ENCODE data around the gene STOML2. TPM values are rescaled to one million over a fixed set of nuclear protein-coding genes. Genes with fewer than 3 reads are reported as not detected.

STOML2 gene
- total RNA-seq, 1 donor, result 193 TPM

DNA sequence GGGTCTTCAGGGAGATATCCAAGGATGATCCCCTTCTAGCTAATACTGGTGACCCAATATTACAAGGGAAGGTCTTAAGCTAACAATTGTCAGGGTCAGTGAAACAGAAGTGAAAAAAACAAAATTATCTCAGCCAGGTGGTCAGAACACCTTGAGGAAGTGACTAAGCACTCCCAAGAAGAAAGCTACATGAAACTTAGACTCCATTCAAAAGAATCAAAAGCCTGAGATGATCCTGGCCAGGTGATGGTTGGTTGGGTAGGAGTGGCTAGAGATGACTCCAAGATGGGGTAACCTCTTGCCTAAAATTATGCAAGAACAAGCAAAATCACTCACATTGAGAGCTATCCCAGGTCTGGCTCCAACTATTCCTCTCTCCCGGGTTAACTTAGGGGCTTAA lies 35.9 kb downstream of the STOML2 start:
- H3K4me3 ChIP-seq (ENCODE audit: low read depth, low read length), result no peak overlapping the region
- TF ChIP-seq, protein P1, sequence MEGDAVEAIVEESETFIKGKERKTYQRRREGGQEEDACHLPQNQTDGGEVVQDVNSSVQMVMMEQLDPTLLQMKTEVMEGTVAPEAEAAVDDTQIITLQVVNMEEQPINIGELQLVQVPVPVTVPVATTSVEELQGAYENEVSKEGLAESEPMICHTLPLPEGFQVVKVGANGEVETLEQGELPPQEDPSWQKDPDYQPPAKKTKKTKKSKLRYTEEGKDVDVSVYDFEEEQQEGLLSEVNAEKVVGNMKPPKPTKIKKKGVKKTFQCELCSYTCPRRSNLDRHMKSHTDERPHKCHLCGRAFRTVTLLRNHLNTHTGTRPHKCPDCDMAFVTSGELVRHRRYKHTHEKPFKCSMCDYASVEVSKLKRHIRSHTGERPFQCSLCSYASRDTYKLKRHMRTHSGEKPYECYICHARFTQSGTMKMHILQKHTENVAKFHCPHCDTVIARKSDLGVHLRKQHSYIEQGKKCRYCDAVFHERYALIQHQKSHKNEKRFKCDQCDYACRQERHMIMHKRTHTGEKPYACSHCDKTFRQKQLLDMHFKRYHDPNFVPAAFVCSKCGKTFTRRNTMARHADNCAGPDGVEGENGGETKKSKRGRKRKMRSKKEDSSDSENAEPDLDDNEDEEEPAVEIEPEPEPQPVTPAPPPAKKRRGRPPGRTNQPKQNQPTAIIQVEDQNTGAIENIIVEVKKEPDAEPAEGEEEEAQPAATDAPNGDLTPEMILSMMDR (IDR thresholded peaks at IDR 0.05; ENCODE audit: insufficient read depth, low read depth, low read length), result no peak
- no peak for DNase-seq (ENCODE audit: low read depth)

DNA sequence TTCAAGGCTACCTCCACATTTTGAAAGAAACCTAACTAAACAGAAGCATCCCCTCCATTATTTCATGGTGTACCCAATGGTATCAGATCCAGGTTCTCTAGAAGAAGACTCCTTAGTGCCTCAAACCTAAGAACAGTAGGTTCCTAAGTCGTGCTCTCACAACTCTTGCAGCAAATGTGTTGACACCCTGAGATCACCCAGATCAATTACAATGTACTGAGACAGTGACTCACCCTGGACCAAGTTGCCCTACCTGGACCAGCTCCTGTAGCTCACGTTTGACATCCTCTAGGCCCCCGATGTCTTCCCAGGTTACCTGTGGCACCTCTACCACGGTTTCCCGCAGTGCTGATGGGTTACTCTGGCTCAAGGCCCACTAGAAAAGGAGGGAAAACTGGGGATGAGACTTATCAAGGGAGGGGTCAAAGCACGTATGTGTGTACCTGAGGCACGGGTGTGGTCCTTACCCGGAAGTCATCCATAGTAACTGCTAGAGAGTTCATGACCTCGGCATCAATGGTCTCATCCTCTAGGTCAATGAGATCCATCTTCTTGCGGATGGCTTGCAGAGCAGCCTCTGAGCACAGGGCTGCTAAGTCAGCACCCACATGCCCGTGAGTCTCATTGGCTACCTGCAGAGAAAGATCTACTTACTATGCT lies 42.3 kb downstream of the STOML2 start:
- no peak for DNase-seq (ENCODE audit: low read depth)
- no peak overlapping the region for H3K4me3 ChIP-seq (ENCODE audit: low read depth, low read length)
- TF ChIP-seq, protein P1 (IDR thresholded peaks at IDR 0.05; ENCODE audit: insufficient read depth, low read depth, low read length), result no peak

DNA sequence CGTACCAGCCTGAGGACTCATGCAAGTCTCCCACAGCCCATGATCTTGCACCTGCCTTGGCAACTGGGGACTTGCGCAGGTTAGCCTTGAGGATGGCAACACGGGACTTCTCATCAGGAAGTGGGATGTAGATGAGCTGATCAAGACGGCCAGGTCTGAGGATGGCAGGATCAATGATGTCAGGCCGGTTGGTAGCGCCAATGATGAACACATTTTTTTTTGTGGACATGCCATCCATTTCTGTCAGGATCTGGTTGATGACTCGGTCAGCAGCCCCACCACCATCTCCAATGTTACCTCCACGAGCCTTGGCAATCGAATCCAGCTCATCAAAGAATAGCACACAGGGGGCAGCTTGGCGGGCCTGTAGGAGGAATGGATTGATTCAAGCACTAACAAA lies 43.5 kb downstream of the STOML2 start:
- no peak for DNase-seq (ENCODE audit: low read depth)
- no peak overlapping the region for H3K4me3 ChIP-seq (ENCODE audit: low read depth, low read length)
- TF ChIP-seq, protein P1 (IDR thresholded peaks at IDR 0.05; ENCODE audit: insufficient read depth, low read depth, low read length), result no peak

DNA sequence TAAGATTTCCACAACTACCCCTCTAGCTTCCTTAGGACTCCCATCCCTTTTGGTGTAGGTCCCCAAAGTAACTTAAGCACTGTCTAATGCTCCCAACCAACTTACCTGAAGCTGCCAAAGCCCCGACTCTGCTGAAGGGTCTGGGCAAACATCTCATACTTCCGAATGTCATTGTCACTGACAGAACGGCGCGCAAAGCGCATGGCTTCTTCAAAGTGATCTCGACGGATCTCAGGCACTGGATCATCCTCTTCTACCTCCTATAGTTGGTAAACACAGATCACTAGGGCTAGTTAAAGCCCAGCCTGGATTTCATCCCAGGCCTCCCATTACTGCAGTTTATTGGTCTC lies 45.7 kb downstream of the STOML2 start:
- TF ChIP-seq, protein P1 (IDR thresholded peaks at IDR 0.05; ENCODE audit: insufficient read depth, low read depth, low read length), result no peak
- DNase-seq (ENCODE audit: low read depth), result no peak
- no peak overlapping the region for H3K4me3 ChIP-seq (ENCODE audit: low read depth, low read length)

DNA sequence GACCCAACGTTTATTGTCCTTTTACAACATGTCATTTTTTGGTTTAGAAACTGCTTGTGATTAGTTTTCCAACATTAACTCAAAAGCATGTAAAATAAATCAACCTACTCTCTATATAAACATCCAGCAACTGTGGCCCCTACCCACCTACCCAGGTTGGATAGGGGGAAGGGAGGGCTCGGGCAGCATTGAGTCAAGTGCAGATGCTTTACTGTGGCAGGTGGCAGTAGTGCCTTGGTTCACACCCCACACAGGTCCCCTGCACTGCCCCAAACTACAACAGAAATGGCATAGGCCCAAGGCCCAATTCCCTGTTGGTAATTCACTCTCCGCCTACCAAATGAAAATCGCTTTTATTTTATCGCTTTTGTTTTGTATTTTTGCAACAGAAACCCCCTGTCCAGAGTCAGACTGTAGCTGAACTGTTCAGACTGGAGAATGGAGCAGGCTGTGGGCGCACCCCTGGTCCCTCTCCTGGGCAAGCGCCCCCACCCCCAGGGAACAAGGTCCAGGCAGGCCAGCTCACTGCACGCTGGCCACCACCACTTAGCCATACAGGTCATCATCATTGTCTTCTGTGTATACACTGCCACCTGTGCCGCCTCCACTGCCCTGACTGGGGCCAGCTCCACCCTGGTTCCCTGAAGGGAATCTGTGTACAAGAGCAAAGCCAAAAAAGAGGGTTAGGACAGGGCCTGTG lies 46.2 kb downstream of the STOML2 start:
- TF ChIP-seq, protein P1 (IDR thresholded peaks at IDR 0.05; ENCODE audit: insufficient read depth, low read depth, low read length), result no peak

DNA sequence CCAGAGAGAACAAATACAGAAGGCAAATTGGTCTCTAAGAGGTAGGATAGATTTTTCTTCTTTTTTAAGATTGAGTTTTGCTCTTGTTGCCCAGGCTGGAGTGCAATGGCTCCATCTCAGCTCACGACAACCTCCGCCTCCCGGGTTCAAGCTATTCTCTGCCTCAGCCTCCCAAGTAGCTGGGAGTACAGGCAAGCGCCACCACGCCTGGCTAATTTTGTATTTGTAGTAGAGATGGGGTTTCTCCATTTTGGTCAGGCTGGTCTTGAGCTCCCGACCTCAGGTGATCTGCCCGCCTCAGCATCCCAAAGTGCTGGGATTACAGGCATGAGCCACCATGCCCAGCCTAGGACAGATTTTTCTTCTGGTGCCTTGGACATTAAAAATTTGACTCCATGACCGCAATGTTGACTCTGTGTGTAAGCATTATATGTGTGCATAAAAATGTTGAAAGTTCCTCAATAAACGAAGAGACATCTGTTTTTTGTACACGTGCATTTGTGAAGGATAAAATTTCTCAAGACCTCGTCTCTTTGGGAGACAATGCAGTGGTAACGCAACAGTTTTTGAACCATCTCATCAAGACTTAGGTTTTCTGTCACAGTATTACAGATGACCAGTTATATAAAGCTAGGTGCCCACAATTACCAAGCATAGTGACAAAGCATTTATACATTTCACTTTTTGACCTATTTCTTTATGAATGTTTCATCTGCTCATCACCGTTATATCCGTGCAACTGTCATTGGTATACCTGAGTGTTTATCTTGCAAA lies 47.9 kb downstream of the STOML2 start:
- no peak overlapping the region for H3K4me3 ChIP-seq (ENCODE audit: low read depth, low read length)
- TF ChIP-seq, protein P1 (IDR thresholded peaks at IDR 0.05; ENCODE audit: insufficient read depth, low read depth, low read length), result no peak
- no peak for DNase-seq (ENCODE audit: low read depth)

More for the DNA sequence above, 46.2 kb downstream of the STOML2 start:
- no peak overlapping the region for H3K4me3 ChIP-seq (ENCODE audit: low read depth, low read length)
- DNase-seq (ENCODE audit: low read depth), result no peak

Data from fibroblast of villous mesenchyme (primary cell).